ENCODE data around the gene SLC25A34. TPM values are rescaled to one million over a fixed set of nuclear protein-coding genes. Genes with fewer than 3 reads are reported as not detected.

SLC25A34 gene
- total and polyA plus RNA-seq, 10 of the 15 experiments (the other 5 are each of a cell fraction or from before 2014, with no cell fraction given) = 0.02 to 1.6 (median 0.39) TPM

DNA sequence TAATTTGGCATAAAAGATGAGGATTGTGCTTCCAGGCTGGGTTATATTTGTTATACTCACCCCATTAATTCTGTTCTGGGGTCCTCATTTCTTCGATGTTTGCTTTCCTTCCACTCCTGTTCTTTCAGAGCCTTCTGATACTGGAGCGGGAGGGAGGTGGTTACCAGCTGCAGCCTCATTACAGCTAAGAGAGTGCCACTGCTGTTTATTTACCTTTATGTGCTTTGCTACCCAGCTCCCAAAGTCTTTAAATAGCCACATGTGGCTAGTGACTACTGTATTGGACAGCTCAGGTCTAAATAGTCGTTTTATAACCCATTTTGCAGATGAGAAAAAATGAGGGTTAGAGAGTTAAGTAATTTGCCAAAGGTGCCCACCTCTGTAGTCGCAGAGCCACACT is 26.8 kb upstream of the SLC25A34 start:
- Histone ChIP-seq H3K27ac (ENCODE audit: control insufficient read depth, insufficient read depth) (no peak overlapping the region), H3K9me3 (replicated peaks; ENCODE audit: control insufficient read depth, insufficient read depth, low read length) (no peaks in the 10 kb centered on the region; the same call in 2 of the 3 replicates), H3K36me3 (ENCODE audit: control insufficient read depth in 2 of 2, insufficient read depth in 2 of 2, low read length in 1 of 2) (peaks cover 4 to 6% of the 10 kb centered on the region in 2 experiments), H3K27me3 (replicated peaks in 1 of 2; ENCODE audit: control insufficient read depth in 2 of 2, insufficient read depth in 2 of 2, low read length in 1 of 2) (no peaks in the 10 kb centered on the region), H3K4me3 (no peak overlapping the region), H4K20me1 (ENCODE audit: control insufficient read depth, insufficient read depth) (no peaks in the 10 kb centered on the region), H3K4me2 (ENCODE audit: control insufficient read depth, insufficient read depth) (no peak overlapping the region), H3K79me2 (ENCODE audit: control insufficient read depth, insufficient read depth, low read length) (peaks cover 7% of the 10 kb centered on the region), H3K9ac (ENCODE audit: control insufficient read depth, insufficient read depth, low read length) (no peak overlapping the region), H2AFZ (ENCODE audit: control insufficient read depth, low read depth, low read length) (no peak overlapping the region), H3K4me1 (ENCODE audit: control insufficient read depth, insufficient read depth, low read length) (no peaks in the 10 kb centered on the region)
- ChIA-PET CTCF (interaction anchor here (1.1 kb wide), 1 partner anchor 82 kb away, joined by 3 read pairs; no protein-coding TSS in a partner anchor), SMC1A (ENCODE audit: uncharacterized antibody, unreplicated experiment) (interaction anchor here (1.6 to 3.8 kb wide), 2 partner anchors 12 to 82 kb away, joined by 3 to 20 read pairs; no protein-coding TSS in a partner anchor), RAD21 (ENCODE audit: unreplicated experiment) (no interaction called here), POLR2A (interaction anchor here (0.7 to 0.9 kb wide), 2 partner anchors 12 to 24 kb away, joined by 3 read pairs; no protein-coding TSS in a partner anchor)
- DNase-seq (ENCODE audit: low read depth, low spot score) (no peak), ATAC-seq (no peak), FAIRE-seq (no peak)
- BruUV-seq (replicated peaks) = no TSS peak
- TF ChIP-seq HSF1 (IDR thresholded peaks at IDR 0.05; ENCODE audit: low read depth, low read length) (no peak), SMAD5 (IDR thresholded peaks at IDR 0.05; ENCODE audit: low read depth) (no peak), CTCF (IDR thresholded peaks at IDR 0.05 in 2 of 3, conservative IDR thresholded peaks at IDR 0.05 in 1 of 3; ENCODE audit: control insufficient read depth in 2 of 3, extremely low read depth in 1 of 3, insufficient read depth in 1 of 3, low read depth in 3 of 3, low read length in 3 of 3) (no peak), SP1 (IDR thresholded peaks at IDR 0.05; ENCODE audit: low read depth, low read length) (no peak), RBBP5 (conservative IDR thresholded peaks at IDR 0.05) (no peak), IKZF2 (IDR thresholded peaks at IDR 0.05) (no peak), PAX5 (IDR thresholded peaks at IDR 0.05; ENCODE audit: borderline replicate concordance, low read depth, low read length) (no peak), EGR1 (IDR thresholded peaks at IDR 0.05; ENCODE audit: borderline replicate concordance in 1 of 2, low read depth in 2 of 2, low read length in 2 of 2) (no peak), EED (IDR thresholded peaks at IDR 0.05; ENCODE audit: low read depth) (no peak), CHD1 (IDR thresholded peaks at IDR 0.05; ENCODE audit: low read depth, low read length) (no peak), JUND (IDR thresholded peaks at IDR 0.05; ENCODE audit: low read depth, low read length) (no peak)
- TF ChIP-seq, protein P1, sequence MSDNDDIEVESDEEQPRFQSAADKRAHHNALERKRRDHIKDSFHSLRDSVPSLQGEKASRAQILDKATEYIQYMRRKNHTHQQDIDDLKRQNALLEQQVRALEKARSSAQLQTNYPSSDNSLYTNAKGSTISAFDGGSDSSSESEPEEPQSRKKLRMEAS (IDR thresholded peaks at IDR 0.05; ENCODE audit: low read depth, low read length) = no peak
- in situ Hi-C loops (cut with MboI) = no loop called here
- WGBS (ENCODE audit: insufficient coverage, insufficient replicate concordance, low lambda C conversion rate, missing lambda C conversion rate) = 97% methylated on average over 4 of the region's 4 CpGs
- intact Hi-C loops (cut with micrococcal nuclease; ENCODE audit: unreplicated experiment) = no loop called here

Measured in GM12878 (cell line).